Panc1 (cell line): Measurements from ENCODE around the gene SGMS1.

ENCODE experiments used
- CTCF ChIP-seq: fragments of 450-650 bp; IDR thresholded peaks from 2 replicates; pipeline ENCODE4 v1.5.1; 2017; ENCODE audit warnings: mild to moderate bottlenecking
- POLR2AphosphoS5 ChIP-seq: IDR thresholded peaks from 2 replicates; pipeline ENCODE4 v1.6.1; 2012; ENCODE audit warnings: mild to moderate bottlenecking, low read depth, low read length, moderate library complexity
- SIN3A ChIP-seq: IDR thresholded peaks from 2 replicates; pipeline ENCODE4 v1.6.1; 2012; ENCODE audit warnings: low read depth, mild to moderate bottlenecking, low read length, moderate library complexity, borderline replicate concordance; ENCODE audit not compliant: insufficient read depth

GRCh38 chr10:50280049-50280841, 343.5 kb downstream of the SGMS1 start:
- TF ChIP-seq POLR2AphosphoS5 (no peak), CTCF (no peak), SIN3A (no peak)
